DMS79 treated with DMSO at 0.1 percent for 48 hours (cell line): ENCODE data around the gene IRF2.

ENCODE experiments used
- DNase-seq: peaks from one replicate; lab custom pipeline; 2025; lab: John Stamatoyannopoulos, UW

Gene IRF2

GRCh38 chr4:184474263-184475095 lies at the start of gene IRF2:
IRF2 (minus strand) TSS chr4:184474550; CDS start chr4:184429064, 45,486 bp downstream.
- DNase-seq, result peak; percentile 72

GRCh38 chr4:184515606-184516005 lies 41.3 kb upstream of the IRF2 start:
- DNase-seq, result no peak

GRCh38 chr4:184514121-184514988 lies 40.0 kb upstream of the IRF2 start:
- DNase-seq, result no peak

- no peak for DNase-seq
Measured at GRCh38 chr4:184513802-184514120, 39.4 kb upstream of the IRF2 start.

- DNase-seq, result no peak
Measured at GRCh38 chr4:184511156-184511555, 36.8 kb upstream of the IRF2 start.

GRCh38 chr4:184510401-184510800 lies 36.1 kb upstream of the IRF2 start:
- no peak for DNase-seq

- DNase-seq, result no peak
Measured at GRCh38 chr4:184506527-184507121, 32.3 kb upstream of the IRF2 start.

- no peak for DNase-seq
Measured at GRCh38 chr4:184504385-184504784, 30.0 kb upstream of the IRF2 start.

GRCh38 chr4:184503869-184504300 lies 29.5 kb upstream of the IRF2 start:
- DNase-seq, result no peak

- DNase-seq, result no peak
Measured at GRCh38 chr4:184500748-184501589, 26.6 kb upstream of the IRF2 start.

GRCh38 chr4:184499996-184500395 lies 25.6 kb upstream of the IRF2 start:
- DNase-seq, result no peak

GRCh38 chr4:184498598-184498997 lies 24.2 kb upstream of the IRF2 start:
- DNase-seq, result no peak

GRCh38 chr4:184489771-184490170 lies 15.4 kb upstream of the IRF2 start:
- DNase-seq, result no peak

GRCh38 chr4:184487503-184487902 lies 13.2 kb upstream of the IRF2 start:
- DNase-seq, result no peak

- no peak for DNase-seq
Measured at GRCh38 chr4:184485279-184485678, 10.9 kb upstream of the IRF2 start.

- DNase-seq, result no peak
Measured at GRCh38 chr4:184481544-184481943, 7.2 kb upstream of the IRF2 start.

GRCh38 chr4:184479516-184479950 lies 5.2 kb upstream of the IRF2 start:
- no peak for DNase-seq

- DNase-seq, result no peak
Measured at GRCh38 chr4:184477201-184477999, 3.0 kb upstream of the IRF2 start.

- no peak for DNase-seq
Measured at GRCh38 chr4:184476695-184477094, 2.3 kb upstream of the IRF2 start.

GRCh38 chr4:184475498-184475897 lies 1.1 kb upstream of the IRF2 start:
- no peak for DNase-seq

- DNase-seq, result no peak
Measured at GRCh38 chr4:184475096-184475461, 729 bp upstream of the IRF2 start.
